ENCODE data around the gene BCAS4. TPM values are rescaled to one million over a fixed set of nuclear protein-coding genes. Genes with fewer than 3 reads are reported as not detected.

BCAS4 gene
- total RNA-seq, 2 donors from 2014 or later: 6.7 to 15.0 TPM

GRCh38 chr20:50814438-50815161 lies 19.7 kb downstream of the BCAS4 start:
- no peak for DNase-seq (ENCODE audit: low spot score)
- H3K4me3 Mint-ChIP-seq: no peak overlapping the region
- H3K27me3 Mint-ChIP-seq: no peaks in the 10 kb centered on the region
- no peaks in the 10 kb centered on the region for H3K9me3 Mint-ChIP-seq
- ATAC-seq: no peak
- H3K4me1 Mint-ChIP-seq (ENCODE audit: low read depth in 2 of 2): peaks cover 15 to 18% of the 10 kb centered on the region in 2 donors
- H3K27ac Mint-ChIP-seq: no peak overlapping the region
- peaks cover 4% of the 10 kb centered on the region for H3K36me3 Mint-ChIP-seq

DNA sequence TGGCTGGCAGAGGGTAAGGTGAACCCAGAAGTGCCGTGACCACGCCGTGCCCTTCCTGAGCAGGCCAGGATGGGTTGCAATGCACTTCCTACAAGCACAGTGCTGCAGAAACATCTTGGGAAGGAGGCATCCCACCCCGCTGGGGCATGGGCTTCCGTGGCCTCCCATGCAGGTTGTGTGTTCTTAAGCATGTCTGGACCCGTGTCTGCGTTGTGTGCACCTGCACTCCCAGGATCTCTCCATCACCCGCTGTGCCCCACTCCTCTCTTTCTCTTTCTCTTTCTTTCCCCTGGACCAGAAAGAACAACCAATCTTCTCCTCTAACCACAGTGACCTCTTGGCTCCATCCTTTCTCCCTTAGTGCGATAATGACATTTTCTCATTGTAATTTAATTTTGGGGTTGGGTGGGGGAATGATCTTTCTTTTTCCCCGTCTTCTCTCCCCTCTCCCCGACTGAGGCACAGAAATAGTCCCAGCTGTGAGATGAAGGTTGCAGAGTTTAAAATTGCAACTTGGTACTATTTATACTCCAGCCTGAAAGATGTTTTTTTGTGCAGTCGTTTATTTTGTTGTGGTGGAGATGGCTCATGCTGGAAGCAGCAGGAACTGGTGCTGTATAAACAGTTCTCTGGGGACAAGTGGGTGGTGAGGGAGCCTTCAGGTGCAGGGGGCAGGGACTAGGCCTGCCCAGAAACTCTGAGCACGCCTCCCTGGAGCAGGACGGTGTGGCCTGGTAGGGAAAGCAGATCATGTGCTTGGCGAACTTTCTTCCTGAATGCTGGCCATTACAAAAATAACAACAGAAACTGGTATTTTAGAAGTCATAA lies 20.5 kb downstream of the BCAS4 start:
- no peaks in the 10 kb centered on the region for H3K9me3 Mint-ChIP-seq
- no peaks in the 10 kb centered on the region for H3K27me3 Mint-ChIP-seq
- H3K4me1 Mint-ChIP-seq (ENCODE audit: low read depth in 2 of 2): peaks cover 23 to 26% of the 10 kb centered on the region in 2 donors
- peak overlapping the region; percentile 59 for H3K4me3 Mint-ChIP-seq
- ATAC-seq (peak in 1 of 2 donors; percentile 9), DNase-seq (ENCODE audit: low spot score) (no peak)
- H3K36me3 Mint-ChIP-seq: peaks cover 4% of the 10 kb centered on the region
- peak overlapping the region in 1 of 2 donors; percentile 43 for H3K27ac Mint-ChIP-seq

DNA sequence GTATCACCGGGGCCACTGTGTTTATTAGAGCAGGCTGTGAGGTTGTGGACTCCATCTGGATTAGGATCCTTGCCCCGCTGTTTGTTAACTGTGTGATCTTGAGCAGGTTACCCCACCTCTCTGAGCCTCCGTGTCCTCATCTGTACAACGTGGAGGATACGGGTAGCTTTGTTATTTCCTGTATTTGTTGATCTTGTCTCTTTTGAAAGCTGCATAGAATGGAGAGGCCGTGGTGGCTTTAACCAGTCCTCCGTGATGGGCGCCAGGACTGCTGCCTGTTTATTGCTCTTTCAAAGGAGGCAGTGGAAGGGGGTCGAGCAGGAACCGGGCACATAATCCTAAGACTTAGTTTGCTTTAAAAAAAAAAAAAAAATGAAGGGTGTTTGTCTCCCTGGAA lies 22.9 kb downstream of the BCAS4 start:
- no peaks in the 10 kb centered on the region for H3K9me3 Mint-ChIP-seq
- DNase-seq (ENCODE audit: low spot score) (no peak), ATAC-seq (no peak)
- no peak overlapping the region for H3K4me3 Mint-ChIP-seq
- peaks cover 4% of the 10 kb centered on the region for H3K36me3 Mint-ChIP-seq
- H3K27ac Mint-ChIP-seq: peak overlapping the region; percentile 92 to 98
- no peaks in the 10 kb centered on the region for H3K27me3 Mint-ChIP-seq
- H3K4me1 Mint-ChIP-seq (ENCODE audit: low read depth in 2 of 2): peaks cover 37 to 39% of the 10 kb centered on the region in 2 donors

DNA sequence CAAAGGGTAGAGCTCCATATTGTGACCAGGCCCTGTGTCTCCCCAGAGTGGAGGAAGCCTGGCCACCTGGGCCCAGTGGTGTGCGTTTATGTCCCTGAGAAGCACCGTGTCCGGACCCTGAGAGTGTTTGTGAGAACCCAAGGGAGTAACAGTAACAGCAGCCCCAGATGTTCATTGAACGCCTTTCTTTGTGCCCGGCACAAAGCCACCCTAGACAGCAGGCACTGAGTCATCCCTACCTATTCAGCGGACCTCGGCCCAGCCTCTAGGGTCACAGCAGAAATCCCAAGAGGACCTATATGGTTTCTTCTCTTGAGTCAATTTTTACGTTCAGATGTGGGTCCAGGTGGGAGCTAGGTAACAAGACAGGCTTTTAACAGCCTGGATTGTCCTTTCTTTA lies 24.5 kb downstream of the BCAS4 start:
- Mint-ChIP-seq H3K4me1 (ENCODE audit: low read depth in 2 of 2) (peaks cover 33 to 39% of the 10 kb centered on the region in 2 donors), H3K36me3 (peaks cover 4% of the 10 kb centered on the region), H3K4me3 (no peak overlapping the region), H3K27ac (peak overlapping the region; percentile 51 to 98), H3K9me3 (no peaks in the 10 kb centered on the region), H3K27me3 (no peaks in the 10 kb centered on the region)
- no peak for DNase-seq (ENCODE audit: low spot score)
- no peak for ATAC-seq

DNA sequence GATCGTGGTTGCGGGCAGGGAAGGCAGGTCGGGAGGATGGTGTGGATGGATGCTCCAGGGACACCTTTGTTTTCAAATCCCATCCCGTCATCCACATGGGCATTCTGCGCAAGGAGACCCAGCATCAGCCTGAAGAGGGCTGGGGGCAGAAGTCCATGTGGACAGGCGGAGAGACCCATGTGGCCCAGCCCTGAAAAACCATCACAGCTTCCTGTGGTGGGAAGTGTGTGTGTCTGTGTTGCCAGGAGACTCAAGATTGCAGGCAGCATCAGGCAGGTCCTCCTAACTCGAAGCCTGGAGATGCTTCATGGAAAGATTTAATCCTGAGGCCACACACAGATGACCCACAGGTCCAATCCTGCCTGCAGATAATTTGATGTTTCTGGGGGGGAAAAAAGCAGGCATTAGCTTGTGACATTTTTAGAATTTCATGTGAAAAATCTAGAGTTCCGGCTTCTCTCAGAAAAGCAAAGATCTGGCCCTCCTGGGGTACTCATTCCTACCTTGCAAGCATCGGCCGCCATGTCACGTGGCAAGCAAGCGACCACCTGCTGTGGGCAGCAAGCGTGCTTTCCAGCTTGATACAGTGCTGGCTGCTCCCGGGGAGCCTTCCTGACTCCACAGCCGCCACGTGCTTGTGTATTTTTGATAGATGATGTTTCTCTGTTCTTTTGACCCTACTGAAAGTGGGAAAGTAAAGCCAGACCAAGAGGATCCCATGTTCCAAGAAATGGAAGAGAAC lies 25.8 kb downstream of the BCAS4 start:
- no peak for DNase-seq (ENCODE audit: low spot score)
- Mint-ChIP-seq H3K36me3 (peaks cover 4% of the 10 kb centered on the region), H3K27ac (peak overlapping the region in 1 of 2 donors; percentile 76), H3K4me3 (no peak overlapping the region), H3K9me3 (no peaks in the 10 kb centered on the region), H3K4me1 (ENCODE audit: low read depth in 2 of 2) (peaks cover 29 to 35% of the 10 kb centered on the region in 2 donors), H3K27me3 (no peaks in the 10 kb centered on the region)
- no peak for ATAC-seq

- no peak for ATAC-seq
- peaks cover 29 to 35% of the 10 kb centered on the region in 2 donors for H3K4me1 Mint-ChIP-seq (ENCODE audit: low read depth in 2 of 2)
- H3K27me3 Mint-ChIP-seq: no peaks in the 10 kb centered on the region
- peak overlapping the region; percentile 73 to 76 for H3K27ac Mint-ChIP-seq
- H3K9me3 Mint-ChIP-seq: no peaks in the 10 kb centered on the region
- peak overlapping the region; percentile 11 for H3K4me3 Mint-ChIP-seq
- DNase-seq (ENCODE audit: low spot score): no peak
- peaks cover 4% of the 10 kb centered on the region for H3K36me3 Mint-ChIP-seq
Observed at GRCh38 chr20:50821257-50821921, 26.5 kb downstream of the BCAS4 start.

DNA sequence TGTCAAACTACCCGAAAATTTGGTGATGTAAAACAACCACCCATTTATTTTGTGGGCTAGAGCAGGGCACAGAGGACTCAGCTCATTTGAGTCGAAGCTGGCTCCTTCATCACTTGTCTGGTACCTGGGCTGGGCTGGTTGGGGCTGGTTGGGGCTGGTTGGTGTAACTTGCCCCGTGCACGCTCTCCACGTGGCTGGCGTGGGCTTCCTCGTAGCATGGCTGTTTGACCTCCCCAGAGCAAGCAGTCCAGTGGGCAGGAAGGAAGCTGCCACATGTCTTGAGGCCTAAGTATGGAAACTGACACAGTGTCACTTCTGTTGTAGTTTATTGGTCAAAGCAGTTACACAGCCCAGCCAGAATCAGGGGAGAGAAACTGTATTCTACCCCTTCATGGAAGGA lies 27.1 kb downstream of the BCAS4 start:
- H3K4me3 Mint-ChIP-seq: peak overlapping the region; percentile 11
- peaks cover 29 to 35% of the 10 kb centered on the region in 2 donors for H3K4me1 Mint-ChIP-seq (ENCODE audit: low read depth in 2 of 2)
- no peak for ATAC-seq
- no peaks in the 10 kb centered on the region for H3K9me3 Mint-ChIP-seq
- H3K27ac Mint-ChIP-seq: peak overlapping the region; percentile 73 to 76
- H3K36me3 Mint-ChIP-seq: peaks cover 4% of the 10 kb centered on the region
- H3K27me3 Mint-ChIP-seq: no peaks in the 10 kb centered on the region
- DNase-seq (ENCODE audit: low spot score): no peak

- no peak overlapping the region for H3K4me3 Mint-ChIP-seq
- H3K9me3 Mint-ChIP-seq: no peaks in the 10 kb centered on the region
- no peak for DNase-seq (ENCODE audit: low spot score)
- H3K27ac Mint-ChIP-seq: no peak overlapping the region
- H3K27me3 Mint-ChIP-seq: no peaks in the 10 kb centered on the region
- peaks cover 27 to 28% of the 10 kb centered on the region in 2 donors for H3K4me1 Mint-ChIP-seq (ENCODE audit: low read depth in 2 of 2)
- no peak for ATAC-seq
- H3K36me3 Mint-ChIP-seq: peaks cover 3% of the 10 kb centered on the region
Observed at GRCh38 chr20:50823319-50823718, 28.5 kb downstream of the BCAS4 start.

DNA sequence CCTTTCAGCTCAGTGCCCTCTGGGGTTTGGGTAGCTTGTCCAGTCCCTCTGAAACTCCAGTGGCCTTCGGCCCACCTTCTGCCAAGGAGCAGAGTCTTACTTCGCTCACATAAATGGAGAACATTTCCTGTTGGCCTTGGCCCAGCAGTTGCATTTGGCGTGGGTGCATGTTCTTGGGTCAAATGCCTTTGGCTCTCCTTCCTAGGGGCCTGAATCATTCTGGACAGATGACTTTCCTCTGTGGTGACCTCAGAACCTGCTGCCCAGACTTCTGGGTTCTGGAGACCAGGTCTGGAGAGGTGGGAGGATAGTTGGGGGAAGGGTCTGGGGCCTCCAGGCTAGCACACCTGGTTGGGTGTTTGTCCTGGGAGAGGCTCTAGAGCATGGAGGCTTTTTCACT lies 29.3 kb downstream of the BCAS4 start:
- no peaks in the 10 kb centered on the region for H3K9me3 Mint-ChIP-seq
- ATAC-seq (no peak), DNase-seq (ENCODE audit: low spot score) (no peak)
- no peaks in the 10 kb centered on the region for H3K27me3 Mint-ChIP-seq
- no peak overlapping the region for H3K4me3 Mint-ChIP-seq
- H3K27ac Mint-ChIP-seq: no peak overlapping the region
- peaks cover 23% of the 10 kb centered on the region in 2 donors for H3K4me1 Mint-ChIP-seq (ENCODE audit: low read depth in 2 of 2)
- H3K36me3 Mint-ChIP-seq: no peaks in the 10 kb centered on the region

- Mint-ChIP-seq H3K27me3 (no peaks in the 10 kb centered on the region), H3K36me3 (no peaks in the 10 kb centered on the region), H3K9me3 (no peaks in the 10 kb centered on the region), H3K27ac (no peak overlapping the region), H3K4me1 (ENCODE audit: low read depth in 2 of 2) (peaks cover 8 to 12% of the 10 kb centered on the region in 2 donors), H3K4me3 (no peak overlapping the region)
- DNase-seq (ENCODE audit: low spot score): peak; percentile 25
- no peak for ATAC-seq
Observed at GRCh38 chr20:50826121-50826520, 31.3 kb downstream of the BCAS4 start.

DNA sequence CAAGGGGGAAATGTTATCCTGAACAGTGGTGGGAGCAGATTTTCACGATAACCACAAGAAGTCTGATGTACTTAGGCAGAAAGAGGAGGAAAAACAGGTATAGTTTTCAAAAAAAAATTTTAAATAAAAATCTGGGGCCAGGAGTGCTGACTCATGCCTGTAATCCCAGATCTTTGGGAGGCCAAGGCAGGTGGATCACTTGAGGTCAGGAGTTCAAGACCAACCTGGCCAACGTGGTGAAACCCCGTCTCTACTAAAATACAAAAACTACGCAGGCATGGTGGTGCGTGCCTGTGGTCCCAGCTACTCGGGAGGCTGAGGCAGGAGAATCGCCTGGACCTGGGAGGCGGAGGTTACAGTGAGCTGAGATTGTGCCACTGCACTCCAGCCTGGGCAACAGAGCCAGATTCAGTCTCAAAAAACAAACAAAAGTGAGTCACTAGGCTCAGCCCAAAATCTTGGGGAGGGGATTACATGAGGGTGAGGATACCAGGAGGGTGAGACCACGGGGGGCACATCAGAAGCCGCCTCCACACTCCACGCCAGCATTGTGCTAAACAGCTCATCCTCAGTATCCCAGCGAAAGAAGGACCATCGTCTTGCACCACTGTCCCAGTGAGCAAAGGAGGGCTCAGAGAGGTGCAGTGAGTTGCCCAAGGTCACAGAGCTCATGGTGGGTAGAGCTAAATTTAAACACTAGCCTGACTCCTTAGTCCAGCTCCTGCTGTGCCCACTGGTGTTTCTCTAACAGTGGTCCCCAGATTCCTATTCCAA lies 33.7 kb downstream of the BCAS4 start:
- ATAC-seq (no peak), DNase-seq (ENCODE audit: low spot score) (no peak)
- Mint-ChIP-seq H3K4me3 (no peak overlapping the region), H3K9me3 (no peaks in the 10 kb centered on the region), H3K36me3 (no peaks in the 10 kb centered on the region), H3K4me1 (ENCODE audit: low read depth in 2 of 2) (no peaks in the 10 kb centered on the region), H3K27me3 (no peaks in the 10 kb centered on the region), H3K27ac (no peak overlapping the region)

DNA sequence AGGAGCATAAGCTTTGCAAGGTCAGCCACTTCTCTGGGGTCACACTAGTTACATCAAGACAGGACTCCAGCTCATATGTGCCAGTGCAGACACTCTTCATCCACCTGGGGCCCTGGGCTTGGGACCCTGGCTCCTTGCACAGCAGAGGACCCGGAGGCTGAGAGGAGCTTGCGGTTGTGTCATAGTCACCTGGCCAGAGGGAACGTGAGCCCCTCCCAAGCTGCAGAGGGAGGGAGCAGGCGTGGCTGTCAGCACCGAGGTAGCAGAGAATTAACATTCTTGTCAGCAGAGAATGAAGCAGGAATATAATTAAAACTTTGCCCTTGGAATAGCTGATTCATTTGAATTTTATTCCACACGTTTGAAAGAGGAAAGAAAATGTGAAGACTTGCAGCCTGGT lies 36.8 kb downstream of the BCAS4 start:
- Mint-ChIP-seq H3K4me1 (ENCODE audit: low read depth in 2 of 2) (no peaks in the 10 kb centered on the region), H3K9me3 (no peaks in the 10 kb centered on the region), H3K4me3 (no peak overlapping the region), H3K36me3 (no peaks in the 10 kb centered on the region), H3K27me3 (no peaks in the 10 kb centered on the region), H3K27ac (no peak overlapping the region)
- DNase-seq (ENCODE audit: low spot score) (no peak), ATAC-seq (no peak)

DNA sequence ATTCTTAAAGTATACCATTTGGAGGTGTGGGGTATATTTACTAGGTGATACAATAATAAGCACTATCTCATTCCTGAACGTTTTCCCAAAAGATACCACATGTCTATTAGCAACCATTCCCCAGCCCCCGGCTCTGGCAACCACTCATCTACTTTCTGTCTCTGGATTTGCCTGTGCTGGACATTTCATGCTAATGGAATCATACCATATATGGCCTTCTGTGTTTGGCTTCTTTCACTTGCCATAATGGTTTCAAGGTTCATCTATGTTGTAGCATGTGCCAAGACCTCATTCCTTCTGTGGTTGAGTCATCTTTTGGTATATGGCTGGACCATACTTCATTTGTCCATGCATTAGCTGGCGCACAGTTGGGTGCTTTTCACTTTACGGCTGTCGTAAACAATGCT lies 39.7 kb downstream of the BCAS4 start:
- no peak overlapping the region for H3K4me3 Mint-ChIP-seq
- H3K27ac Mint-ChIP-seq: no peak overlapping the region
- no peaks in the 10 kb centered on the region for H3K27me3 Mint-ChIP-seq
- H3K9me3 Mint-ChIP-seq: no peaks in the 10 kb centered on the region
- peaks cover 0 to 6% of the 10 kb centered on the region in 2 donors for H3K4me1 Mint-ChIP-seq (ENCODE audit: low read depth in 2 of 2)
- DNase-seq (ENCODE audit: low spot score): no peak
- no peak for ATAC-seq
- no peaks in the 10 kb centered on the region for H3K36me3 Mint-ChIP-seq

Measured in natural killer cell treated with Interleukin-12 subunit alpha and Interleukin-12 subunit beta and Interleukin-15 and Interleukin-18, amount 100 ng/mL, for 72 hours (primary cell).